SK-N-SH (cell line): ENCODE data around the gene C17orf100.

Experiments
- MAX ChIP-seq: IDR thresholded peaks from 2 replicates; pipeline ENCODE4 v1.4.0; 2012; ENCODE audit warnings: low read depth
- TAF1 ChIP-seq: IDR thresholded peaks from 2 replicates; pipeline ENCODE4 v1.6.1; 2012; ENCODE audit warnings: low read depth, mild to moderate bottlenecking, low read length, moderate library complexity, borderline replicate concordance

GRCh38 chr17:6679241-6679640 lies 27.7 kb downstream of the C17orf100 start:
- TF ChIP-seq TAF1 (no peak), MAX (no peak)
